ENCODE data around the gene HNF1A.

DNA sequence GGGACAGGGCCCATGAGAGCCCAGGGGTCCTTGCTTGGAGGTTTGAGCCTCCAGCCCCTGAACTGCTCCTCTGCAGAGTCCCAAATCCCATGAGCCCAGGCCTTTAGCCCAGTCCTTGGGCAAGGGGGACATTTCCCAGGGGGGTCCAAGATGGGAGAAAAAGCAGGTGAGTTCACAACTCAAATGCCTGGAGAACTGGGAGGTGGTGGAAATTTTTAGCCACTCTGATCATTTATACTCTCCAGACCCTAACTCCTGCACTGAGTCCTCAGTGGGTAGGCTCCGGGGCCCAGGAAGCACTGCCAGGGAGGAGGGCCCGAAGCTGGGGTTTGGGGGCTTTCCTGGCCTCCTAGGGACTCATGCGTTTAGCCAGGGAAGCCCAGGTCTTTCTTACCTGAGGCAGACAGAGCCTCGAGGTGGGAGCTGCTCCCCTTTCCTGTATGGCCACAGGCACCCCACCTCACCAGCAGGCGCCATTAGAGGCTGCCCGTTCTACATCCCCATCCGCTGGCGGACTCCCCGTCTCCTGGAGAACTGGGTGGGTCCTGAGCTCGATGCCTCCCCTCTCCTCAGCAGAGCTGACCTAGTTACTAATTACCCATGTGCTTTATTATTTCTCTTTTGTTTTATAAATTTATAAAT lies 998 bp downstream of the HNF1A start:
- TF ChIP-seq, protein P1, sequence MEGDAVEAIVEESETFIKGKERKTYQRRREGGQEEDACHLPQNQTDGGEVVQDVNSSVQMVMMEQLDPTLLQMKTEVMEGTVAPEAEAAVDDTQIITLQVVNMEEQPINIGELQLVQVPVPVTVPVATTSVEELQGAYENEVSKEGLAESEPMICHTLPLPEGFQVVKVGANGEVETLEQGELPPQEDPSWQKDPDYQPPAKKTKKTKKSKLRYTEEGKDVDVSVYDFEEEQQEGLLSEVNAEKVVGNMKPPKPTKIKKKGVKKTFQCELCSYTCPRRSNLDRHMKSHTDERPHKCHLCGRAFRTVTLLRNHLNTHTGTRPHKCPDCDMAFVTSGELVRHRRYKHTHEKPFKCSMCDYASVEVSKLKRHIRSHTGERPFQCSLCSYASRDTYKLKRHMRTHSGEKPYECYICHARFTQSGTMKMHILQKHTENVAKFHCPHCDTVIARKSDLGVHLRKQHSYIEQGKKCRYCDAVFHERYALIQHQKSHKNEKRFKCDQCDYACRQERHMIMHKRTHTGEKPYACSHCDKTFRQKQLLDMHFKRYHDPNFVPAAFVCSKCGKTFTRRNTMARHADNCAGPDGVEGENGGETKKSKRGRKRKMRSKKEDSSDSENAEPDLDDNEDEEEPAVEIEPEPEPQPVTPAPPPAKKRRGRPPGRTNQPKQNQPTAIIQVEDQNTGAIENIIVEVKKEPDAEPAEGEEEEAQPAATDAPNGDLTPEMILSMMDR (conservative IDR thresholded peaks at IDR 0.05 in 1 of 2, IDR thresholded peaks at IDR 0.05 in 1 of 2; ENCODE audit: extremely low read depth in 1 of 2, insufficient read depth in 1 of 2, low read depth in 1 of 2, low read length in 2 of 2) = no peak
- TF ChIP-seq EZH2 (IDR thresholded peaks at IDR 0.05; ENCODE audit: borderline replicate concordance, low read length) = no peak

Measured in mammary epithelial cell (primary cell).